GM18508 (cell line): ENCODE measurements around the gene ABCA2.

ENCODE experiments used
- ATAC-seq: cut with Tn5 transposase; IDR thresholded peaks from one replicate; pipeline ENCODE4 v1.9.1; 2021; ENCODE audit warnings: moderate number of reproducible peaks; ENCODE audit not compliant: insufficient read depth, unreplicated experiment

ABCA2 gene, protein sequence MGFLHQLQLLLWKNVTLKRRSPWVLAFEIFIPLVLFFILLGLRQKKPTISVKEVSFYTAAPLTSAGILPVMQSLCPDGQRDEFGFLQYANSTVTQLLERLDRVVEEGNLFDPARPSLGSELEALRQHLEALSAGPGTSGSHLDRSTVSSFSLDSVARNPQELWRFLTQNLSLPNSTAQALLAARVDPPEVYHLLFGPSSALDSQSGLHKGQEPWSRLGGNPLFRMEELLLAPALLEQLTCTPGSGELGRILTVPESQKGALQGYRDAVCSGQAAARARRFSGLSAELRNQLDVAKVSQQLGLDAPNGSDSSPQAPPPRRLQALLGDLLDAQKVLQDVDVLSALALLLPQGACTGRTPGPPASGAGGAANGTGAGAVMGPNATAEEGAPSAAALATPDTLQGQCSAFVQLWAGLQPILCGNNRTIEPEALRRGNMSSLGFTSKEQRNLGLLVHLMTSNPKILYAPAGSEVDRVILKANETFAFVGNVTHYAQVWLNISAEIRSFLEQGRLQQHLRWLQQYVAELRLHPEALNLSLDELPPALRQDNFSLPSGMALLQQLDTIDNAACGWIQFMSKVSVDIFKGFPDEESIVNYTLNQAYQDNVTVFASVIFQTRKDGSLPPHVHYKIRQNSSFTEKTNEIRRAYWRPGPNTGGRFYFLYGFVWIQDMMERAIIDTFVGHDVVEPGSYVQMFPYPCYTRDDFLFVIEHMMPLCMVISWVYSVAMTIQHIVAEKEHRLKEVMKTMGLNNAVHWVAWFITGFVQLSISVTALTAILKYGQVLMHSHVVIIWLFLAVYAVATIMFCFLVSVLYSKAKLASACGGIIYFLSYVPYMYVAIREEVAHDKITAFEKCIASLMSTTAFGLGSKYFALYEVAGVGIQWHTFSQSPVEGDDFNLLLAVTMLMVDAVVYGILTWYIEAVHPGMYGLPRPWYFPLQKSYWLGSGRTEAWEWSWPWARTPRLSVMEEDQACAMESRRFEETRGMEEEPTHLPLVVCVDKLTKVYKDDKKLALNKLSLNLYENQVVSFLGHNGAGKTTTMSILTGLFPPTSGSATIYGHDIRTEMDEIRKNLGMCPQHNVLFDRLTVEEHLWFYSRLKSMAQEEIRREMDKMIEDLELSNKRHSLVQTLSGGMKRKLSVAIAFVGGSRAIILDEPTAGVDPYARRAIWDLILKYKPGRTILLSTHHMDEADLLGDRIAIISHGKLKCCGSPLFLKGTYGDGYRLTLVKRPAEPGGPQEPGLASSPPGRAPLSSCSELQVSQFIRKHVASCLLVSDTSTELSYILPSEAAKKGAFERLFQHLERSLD (N-terminal part only)

DNA sequence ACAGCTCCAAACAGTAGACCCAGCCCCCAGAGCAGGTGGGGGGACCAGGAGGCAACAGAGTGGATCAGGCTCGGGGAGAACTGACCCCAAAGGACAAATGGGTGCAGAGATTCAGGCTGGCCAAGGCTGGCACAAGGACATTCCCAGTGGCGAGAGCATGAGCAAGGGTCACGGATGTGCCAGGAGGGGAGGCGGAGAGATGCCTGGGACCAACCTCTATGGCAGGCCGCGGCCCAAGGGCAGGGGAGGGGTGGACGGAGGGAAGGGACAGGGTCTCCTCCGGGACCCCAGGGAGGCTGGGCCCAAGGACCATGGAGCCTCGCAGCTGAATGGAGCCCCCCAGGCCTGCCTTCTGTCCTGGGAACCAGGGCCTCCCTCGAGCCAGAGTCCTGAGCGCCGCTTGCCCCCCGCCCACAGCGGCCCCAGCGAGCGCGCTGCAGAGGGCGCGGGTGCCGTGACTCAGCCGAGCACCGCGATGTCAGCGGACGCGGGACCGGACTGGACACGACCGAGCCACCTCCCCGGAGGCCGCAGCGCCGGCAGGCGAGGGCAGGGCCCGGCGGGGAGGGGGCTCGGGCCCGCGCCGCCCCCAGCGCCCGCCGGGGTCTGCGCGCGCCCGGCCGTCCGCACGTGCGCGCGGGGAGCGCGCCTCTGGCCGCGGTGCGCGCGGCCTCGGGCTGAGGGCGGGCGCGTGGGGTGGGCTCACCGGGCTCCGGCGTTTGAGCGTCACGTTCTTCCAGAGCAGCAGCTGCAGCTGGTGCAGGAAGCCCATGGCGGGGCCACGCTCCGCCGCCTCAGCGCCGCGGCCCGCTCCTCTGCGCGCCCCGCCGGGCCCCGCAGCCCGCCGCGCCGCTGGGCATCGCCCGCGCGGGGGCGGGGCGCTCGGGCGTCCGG lies at the start of gene ABCA2:
ABCA2 (minus strand) TSS at position 869 of the 894 bp plus-strand sequence; CDS start at position 772, 97 bp downstream.
- no peak for ATAC-seq

DNA sequence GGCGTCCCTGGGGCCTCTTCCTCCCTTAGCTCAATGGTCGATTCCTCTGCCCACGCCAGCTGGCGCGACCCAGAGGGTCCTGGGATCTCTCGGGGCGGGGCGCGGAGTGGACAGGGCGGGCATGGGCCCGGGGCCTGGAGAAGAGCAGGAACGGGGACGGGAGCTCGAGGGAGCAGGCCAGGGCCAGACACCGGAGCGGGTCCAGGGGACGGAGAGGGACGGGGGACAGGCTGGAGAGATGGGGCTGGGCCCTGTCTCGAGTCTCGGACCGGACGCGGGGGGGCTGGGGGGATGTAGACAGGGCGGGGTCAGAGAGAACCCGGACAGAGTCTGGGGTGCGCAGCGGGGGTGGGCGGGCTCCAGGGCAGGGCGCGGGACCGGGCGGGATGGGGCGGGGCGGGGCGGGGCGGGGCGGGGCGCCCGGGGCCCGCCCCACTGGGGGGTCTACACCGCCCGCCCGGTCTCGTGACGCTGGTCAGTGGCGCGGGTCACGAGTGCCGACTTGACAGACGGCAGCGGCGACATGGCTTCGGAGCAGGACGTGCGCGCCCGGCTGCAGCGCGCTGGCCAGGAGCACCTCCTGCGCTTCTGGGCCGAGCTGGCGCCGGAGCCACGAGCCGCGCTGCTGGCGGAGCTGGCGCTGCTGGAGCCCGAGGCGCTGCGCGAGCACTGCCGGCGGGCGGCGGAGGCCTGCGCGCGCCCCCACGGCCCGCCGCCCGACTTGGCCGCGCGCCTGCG lies 49.1 kb upstream of the ABCA2 start, which contains the start of gene UAP1L1:
UAP1L1 (plus strand) TSS at position 508 of the 738 bp plus-strand sequence; CDS start at position 524, 16 bp downstream.
- no peak for ATAC-seq

DNA sequence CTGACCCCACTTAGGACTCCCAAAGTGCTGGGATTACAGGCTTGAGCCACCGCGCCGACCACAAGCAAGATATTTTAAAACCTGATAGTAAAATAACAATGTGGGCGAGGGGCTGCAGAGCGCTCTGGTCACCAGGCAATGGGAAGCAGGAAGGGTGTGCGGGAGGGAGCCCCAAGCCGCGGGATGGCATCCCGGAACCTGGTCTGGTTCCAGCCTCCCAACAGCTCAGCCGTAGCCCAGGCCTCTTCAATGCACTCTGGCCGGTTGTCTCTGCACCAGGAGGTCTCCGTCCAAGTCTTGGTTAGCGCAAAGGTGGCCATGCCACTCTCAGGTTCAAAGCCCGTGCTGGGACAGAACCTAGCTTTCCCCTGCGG lies 48.6 kb upstream of the ABCA2 start:
- no peak for ATAC-seq

DNA sequence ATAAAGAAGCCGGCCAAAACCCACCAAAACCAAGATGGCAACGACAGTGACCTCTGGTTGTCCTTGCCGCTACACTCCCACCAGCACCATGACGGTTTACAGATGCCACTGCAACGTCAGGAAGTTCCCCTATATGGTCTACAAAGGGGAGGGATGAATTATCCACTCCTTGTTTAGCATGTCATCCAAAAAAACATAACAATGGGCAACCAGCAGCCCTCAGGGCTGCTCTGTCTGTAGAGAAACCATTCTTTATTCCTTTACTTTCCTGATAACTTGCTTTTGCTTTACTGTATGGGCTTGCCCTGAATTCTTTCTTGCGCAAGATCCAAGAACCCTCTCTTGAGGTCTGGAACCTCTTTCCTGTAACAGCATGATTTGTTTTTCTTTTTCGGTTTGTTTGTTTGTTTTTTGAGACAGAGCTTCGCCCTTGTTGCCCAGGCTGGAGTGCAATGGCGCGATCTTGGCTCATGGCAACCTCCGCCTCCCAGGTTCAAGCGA lies 47.3 kb upstream of the ABCA2 start:
- no peak for ATAC-seq

DNA sequence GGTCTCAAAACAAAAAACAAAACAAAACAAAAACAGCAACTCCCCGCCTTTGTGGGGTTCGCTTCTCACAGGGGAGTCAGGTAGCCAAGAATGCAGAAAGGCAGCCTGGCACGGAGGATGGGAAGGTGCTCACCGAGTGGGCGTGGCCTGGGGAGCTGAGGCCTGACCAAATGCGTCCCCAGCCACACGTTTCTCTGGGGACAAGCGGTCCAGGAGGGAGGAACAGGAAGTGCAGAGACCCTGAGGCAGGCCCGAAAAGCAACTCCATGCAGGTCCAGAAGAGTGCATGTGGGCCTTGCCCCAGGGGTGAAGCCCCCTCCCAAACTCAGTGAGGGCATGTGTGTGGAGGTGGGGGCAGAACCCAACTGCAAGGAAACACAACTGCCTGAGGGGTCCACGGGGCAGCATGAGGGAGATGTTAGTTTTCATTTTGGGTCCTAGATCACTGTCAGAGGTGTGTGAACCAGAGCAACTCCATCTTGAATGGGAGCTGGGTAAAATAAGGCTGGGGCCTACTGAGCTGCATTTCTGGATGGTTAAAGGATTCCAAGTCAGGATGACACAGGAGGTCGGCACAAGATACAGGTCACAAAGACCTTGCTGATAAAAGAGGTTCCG lies 46.7 kb upstream of the ABCA2 start:
- ATAC-seq: no peak

DNA sequence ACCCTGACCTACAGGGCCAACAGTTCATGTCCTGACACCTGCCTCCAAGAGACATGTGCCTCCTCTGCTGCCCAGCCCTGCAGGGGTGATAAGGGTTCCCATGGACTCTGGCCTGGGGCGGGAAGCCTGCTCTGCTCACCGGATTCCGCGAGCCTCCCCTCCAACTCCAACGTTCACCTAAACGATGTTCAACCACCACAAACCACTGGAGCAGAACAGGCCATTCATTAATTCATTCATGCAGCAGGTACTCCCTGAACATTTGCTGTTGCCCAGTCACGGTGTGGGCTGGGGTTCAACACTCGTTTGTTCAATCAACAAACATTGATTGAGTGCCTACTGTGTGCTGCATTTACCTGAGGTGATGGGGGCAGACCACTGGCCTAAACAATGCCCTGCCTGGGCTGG lies 46.0 kb upstream of the ABCA2 start:
- no peak for ATAC-seq

DNA sequence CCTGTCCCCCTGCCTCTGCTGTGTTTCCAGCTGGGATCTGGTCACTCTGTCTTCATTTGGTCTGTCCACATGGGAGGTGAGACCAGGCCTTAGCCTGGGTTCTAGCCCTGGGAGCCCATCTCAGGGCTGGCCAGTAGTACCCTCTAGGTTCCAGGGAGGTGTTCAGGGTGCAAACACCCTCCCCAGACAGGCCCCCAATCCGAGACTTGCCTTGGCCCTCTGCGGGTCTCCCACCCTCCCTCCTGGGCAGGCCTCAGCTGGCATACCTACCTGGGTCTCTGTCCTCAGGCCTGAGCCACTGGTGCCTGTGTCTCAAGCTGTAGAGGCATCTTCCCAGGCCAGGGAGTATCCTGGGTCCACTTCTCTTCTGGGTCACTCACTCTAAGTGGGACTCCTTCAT lies 43.2 kb upstream of the ABCA2 start:
- ATAC-seq: no peak

DNA sequence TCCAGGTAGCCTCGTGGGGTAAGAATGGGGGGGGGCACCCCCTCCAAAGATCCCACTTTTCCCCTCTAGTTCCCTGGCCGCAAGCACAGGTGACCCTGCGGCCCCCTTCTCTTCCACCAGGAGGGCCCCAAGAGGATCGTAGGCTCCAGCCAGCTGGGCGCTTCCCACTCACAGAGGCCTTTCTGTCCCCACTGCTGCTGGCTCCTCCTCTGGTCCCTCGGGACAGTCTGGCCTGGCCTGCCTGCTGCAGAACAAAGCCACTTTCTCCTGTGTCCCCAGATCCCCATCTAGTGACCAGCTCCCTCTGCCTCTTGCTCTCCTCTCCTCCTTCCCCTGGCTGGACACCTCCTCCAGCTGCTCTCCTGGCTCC lies 42.9 kb upstream of the ABCA2 start:
- no peak for ATAC-seq

DNA sequence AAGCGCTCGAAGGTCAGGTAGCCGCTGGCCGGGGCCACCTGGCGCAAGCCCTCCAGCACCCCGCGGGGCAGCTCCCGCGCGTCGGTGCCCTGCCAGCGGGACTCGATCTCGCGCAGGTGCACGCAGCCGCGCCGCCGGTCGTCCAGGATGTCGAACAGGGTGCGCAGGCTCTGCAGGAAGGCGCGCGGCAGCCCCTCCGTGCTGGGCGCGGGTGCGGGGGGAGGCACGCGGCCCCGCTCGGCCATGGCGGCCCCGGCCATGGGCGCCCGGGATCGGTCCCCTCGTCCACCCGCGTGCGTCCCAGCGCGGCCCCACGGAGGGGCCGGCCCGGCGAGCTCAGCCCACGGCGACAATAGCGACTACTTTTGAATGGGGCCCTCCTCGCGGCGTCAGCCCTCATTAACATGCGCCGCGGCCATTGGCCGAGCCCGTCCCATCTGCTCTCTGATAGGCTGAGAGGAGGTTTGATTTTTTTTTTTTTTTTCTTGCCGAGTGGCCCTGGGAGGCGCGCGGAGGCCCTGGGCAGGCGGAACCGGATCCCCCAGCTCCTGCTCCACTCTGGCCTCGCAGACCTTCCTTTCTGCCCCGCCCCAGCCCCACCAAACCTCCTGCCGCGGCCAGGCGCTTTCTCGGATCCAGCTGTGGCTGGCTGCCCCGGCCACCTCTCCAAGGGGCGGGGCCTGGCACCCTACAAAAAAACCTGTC lies 42.3 kb upstream of the ABCA2 start, which contains the start of gene SAPCD2:
SAPCD2 (minus strand) TSS at position 357 of the 705 bp plus-strand sequence; CDS start at position 260, 97 bp downstream.
- no peak for ATAC-seq

DNA sequence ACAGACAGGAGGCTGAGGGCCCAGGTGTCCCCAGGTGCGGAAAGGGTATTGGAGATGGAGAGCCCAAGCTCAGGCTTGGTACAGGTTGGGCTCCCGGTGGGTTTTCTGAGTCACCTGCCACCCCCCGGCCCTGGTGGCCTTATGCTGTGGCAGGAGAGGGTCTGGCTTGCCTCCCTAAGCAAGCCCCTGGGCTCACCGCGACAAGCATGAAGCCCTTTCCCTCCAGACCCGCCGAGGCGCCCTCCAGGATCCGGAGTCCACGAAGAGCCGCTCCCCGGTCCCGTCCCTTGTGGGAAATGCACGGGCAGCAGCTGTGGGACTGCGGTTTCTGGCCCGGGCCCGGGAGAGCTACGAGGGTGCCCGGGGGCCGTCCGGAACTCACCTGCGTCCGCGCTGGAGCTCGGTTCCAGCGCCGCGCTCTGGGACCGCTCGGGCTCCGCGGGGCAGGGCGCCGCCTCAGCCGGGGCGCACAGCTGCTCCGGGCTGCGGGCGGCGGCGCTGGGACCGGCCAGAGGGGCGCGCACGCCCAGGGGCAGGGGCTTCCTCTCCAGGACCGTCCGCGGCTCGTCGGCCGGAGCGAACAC lies 41.6 kb upstream of the ABCA2 start:
- ATAC-seq: no peak

DNA sequence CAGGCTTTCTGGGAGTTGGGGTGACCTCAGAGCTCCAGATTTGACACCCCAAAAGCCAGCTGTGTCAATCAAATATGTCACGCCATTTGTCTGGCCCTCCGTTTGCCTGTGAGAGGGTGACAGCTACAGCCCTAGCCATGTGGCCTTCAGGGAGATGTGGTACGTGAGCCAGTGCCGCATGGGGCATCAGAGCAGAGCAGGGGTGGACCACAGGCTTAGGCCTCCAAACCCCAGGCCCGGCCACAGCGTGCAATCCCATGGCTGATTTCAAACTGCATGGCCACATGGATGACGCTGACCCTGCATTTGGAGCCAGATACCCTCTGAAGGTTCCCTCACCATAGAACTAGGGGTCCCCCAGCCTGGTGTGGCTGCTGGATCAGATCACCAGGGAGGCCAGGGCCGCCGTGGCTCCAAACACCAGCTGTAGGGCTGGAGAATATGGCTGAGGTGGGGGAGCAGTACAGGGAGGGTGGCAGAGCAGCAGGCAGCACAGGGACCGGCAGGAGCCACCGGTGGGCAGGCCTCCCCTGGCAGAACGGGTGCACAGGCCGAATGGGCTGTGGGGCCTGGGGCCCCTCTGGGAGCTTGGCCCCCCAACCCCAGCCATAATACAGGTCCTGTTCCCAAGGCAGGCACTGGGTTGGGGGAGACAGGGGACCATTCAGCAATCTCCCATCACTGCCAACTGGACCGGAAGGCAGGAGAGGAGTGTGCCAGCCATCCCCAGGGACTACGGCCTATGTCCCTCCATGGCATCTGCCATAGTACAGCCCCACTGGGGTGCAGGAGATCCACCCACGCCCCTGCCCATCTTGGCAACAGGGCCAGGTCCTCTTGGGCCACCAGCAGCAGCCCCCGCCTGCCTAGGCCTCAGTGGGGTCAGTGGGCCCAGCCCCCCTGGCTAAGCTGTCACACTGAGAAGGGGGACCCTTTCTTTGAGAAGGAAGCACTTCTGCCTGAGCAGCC lies 40.8 kb upstream of the ABCA2 start:
- ATAC-seq: no peak

DNA sequence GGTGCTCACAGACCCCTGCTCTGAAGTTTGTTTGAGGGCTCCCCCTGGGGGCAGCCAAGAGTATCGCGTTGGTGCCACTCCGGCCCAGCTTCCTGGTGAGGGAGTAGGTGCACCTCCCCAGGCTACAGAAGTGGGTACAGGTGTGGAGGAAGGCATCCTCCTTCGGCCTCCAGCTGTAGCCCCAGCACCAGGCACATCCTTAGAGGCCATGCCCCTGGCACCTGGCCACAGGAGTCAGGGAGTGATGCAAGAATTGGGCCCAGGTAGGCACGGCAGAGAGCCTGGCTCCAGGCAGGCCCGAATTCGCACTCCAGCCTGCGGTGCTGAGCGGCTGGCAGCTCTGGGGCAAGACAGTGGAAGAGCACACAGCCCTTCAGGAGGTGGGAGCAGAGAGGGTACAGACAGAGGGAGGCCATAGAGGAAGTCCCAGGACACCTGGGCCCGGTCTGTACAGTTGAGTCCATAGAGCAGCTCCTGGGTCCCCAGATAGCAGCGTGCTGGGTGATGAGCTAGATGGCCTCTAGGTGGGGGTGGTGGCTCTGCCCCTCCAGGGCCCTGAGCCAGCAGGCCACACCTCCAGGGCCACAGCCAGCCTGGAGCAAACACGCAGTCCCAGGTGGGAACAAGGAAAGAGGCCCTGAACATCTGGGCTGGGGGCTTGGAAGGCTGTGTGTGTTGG lies 40.0 kb upstream of the ABCA2 start:
- no peak for ATAC-seq

DNA sequence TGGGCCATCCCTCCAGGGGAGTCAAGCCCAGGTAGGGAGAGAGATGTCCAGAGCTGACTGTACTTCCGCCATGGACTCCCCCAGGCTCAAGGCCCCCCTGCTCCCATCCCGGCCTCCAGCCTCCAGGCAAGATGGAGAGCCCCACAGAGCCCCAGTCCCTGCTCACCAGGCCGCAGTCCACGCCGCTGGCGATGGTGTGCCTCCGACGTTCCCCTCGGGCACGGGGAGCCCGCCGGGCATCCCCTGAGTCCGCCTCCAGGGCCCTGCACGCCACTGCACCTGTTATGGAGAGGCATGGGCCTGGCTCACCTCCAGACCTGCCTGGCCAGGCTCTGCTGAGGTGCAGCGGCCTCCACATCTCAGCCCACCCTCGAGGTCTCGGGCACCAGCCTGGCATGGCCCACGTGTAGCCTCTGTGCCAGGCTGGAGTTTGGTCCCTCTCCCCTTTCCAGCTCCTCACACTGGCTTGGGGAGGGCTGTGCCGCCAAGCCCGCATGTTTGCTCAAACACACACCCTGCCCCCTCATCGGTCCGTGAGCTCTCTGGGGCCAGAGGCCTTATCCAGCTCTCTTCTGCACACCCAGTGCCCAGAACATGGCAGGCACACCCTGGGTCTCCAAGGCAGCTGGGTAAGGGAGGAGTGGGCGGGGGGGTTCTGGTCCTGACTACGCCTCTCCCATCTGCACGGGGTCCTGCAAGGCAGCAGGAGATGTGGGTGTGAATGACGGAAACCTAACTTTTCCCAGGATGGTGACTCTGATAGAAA lies 38.2 kb upstream of the ABCA2 start:
- no peak for ATAC-seq

DNA sequence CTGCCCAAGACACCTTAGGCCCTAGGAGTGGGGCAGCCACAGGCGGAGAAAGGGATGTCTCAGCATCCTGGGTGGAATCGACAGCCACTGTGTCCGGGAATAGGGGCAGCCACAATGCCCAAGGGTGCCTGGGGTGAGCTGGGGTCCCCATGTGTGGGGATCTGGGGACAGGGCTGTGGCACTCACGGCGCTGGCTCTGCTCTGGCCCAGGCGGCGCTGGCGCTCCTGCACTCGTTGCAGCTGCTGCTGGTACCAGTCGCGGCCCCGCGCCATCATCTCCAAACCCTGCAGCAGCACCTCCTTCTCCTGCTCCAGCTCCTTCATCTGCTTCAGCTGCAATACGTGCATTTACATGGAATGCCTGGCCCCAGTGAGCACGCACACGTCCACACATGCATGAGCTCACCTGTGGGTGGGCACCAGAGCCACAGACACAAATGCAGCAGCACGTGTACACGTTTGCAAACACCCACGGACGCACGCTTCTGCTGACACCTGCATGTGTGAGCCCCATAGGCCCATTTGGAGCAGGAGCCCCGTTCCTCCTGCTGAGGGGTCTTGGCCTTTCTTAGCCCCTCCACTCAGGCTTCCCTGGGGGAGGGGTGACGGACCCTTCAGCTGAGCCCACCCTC lies 37.4 kb upstream of the ABCA2 start:
- no peak for ATAC-seq

DNA sequence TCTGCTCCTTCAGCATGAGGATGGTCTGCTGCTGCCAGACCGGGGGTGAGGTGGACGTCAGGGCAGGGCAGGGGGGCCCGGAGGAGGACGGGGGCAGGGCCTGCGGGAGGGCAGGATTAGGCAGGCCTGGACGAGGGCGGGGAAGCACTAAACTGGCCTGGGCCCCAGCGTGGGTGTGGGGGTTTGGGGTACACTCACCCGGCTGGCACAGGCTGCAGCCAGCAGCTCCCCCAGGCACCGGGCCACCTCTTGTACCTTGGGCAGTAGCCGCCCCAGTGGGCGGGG lies 36.8 kb upstream of the ABCA2 start:
- no peak for ATAC-seq
